GM18519 (cell line): Measurements from ENCODE around the gene TMEM252.
A peak's percentile ranks its signal among the peaks of the same experiment; 100 is the strongest.

ENCODE experiments used
- ATAC-seq: cut with Tn5 transposase; IDR thresholded peaks from one replicate; pipeline ENCODE4 v1.9.1; 2021; ENCODE audit warnings: mild to moderate bottlenecking, moderate library complexity; ENCODE audit not compliant: unreplicated experiment, low FRiP score

The TMEM252 gene

GRCh38 chr9:68545033-68545705 lies 4.5 kb upstream of the TMEM252 start:
- peak; percentile 57 for ATAC-seq

- ATAC-seq, result no peak
Measured at GRCh38 chr9:68541568-68541967, 885 bp upstream of the TMEM252 start.

- ATAC-seq, result no peak
Measured at GRCh38 chr9:68538200-68538599, 2.5 kb downstream of the TMEM252 start.

- no peak for ATAC-seq
Measured at GRCh38 chr9:68537616-68537880, 3.1 kb downstream of the TMEM252 start.

- ATAC-seq, result no peak
Measured at GRCh38 chr9:68536876-68537615, 3.6 kb downstream of the TMEM252 start.

GRCh38 chr9:68533678-68534077 lies 7.0 kb downstream of the TMEM252 start:
- no peak for ATAC-seq

- ATAC-seq, result no peak
Measured at GRCh38 chr9:68532131-68532530, 8.6 kb downstream of the TMEM252 start.

GRCh38 chr9:68530618-68531017 lies 10.1 kb downstream of the TMEM252 start:
- ATAC-seq, result no peak

- no peak for ATAC-seq
Measured at GRCh38 chr9:68523367-68523936, 17.2 kb downstream of the TMEM252 start.

- ATAC-seq, result no peak
Measured at GRCh38 chr9:68522954-68523353, 17.7 kb downstream of the TMEM252 start.

GRCh38 chr9:68522131-68522530 lies 18.6 kb downstream of the TMEM252 start:
- no peak for ATAC-seq

- ATAC-seq, result no peak
Measured at GRCh38 chr9:68515326-68516017, 25.2 kb downstream of the TMEM252 start.

GRCh38 chr9:68513981-68514380 lies 26.7 kb downstream of the TMEM252 start:
- no peak for ATAC-seq

- ATAC-seq, result no peak
Measured at GRCh38 chr9:68513385-68513784, 27.3 kb downstream of the TMEM252 start.

- ATAC-seq, result no peak
Measured at GRCh38 chr9:68509689-68510088, 31.0 kb downstream of the TMEM252 start.

- ATAC-seq, result no peak
Measured at GRCh38 chr9:68508547-68508946, 32.1 kb downstream of the TMEM252 start.

GRCh38 chr9:68507806-68508145 lies 32.9 kb downstream of the TMEM252 start:
- no peak for ATAC-seq

GRCh38 chr9:68507130-68507805 lies 33.4 kb downstream of the TMEM252 start:
- no peak for ATAC-seq

GRCh38 chr9:68506551-68506950 lies 34.1 kb downstream of the TMEM252 start:
- ATAC-seq, result no peak

- no peak for ATAC-seq
Measured at GRCh38 chr9:68505681-68506409, 34.8 kb downstream of the TMEM252 start.
